GM23338 (cell line): ENCODE results near the gene HGFAC. TPM values are rescaled to one million over a fixed set of nuclear protein-coding genes. Genes with fewer than 3 reads are reported as not detected.

Experiments
- ATAC-seq: fragments of 200-7000 bp; cut with Tn5 transposase; 3 replicates; pipeline ENCODE4 v1.9.1; 2020
- DNase-seq: peaks from one replicate; pipeline ENCODE4 v3.0.0-alpha.2; 2015; ENCODE audit warnings: low spot score
- H2AFZ ChIP-seq: fragments of 200-600 bp; sonication (generic); 2 replicates; pipeline ENCODE4 v1.8.0; 2016; ENCODE audit warnings: antibody characterized with exemption, mild to moderate bottlenecking, moderate library complexity
- H3F3A ChIP-seq: fragments of 200-600 bp; sonication (generic); replicated peaks from 2 replicates; pipeline ENCODE4 v1.8.0; 2017; ENCODE audit warnings: antibody characterized with exemption, mixed run types, low read depth
- H3K27ac ChIP-seq: fragments of 200-600 bp; sonication (generic); 2 replicates; pipeline ENCODE4 v1.6.1; 2016; ENCODE audit warnings: low read depth
- H3K27me3 ChIP-seq: fragments of 200-600 bp; sonication (generic); 2 replicates; pipeline ENCODE4 v1.8.0; 2016; ENCODE audit warnings: mild to moderate bottlenecking, mixed run types, moderate library complexity; ENCODE audit not compliant: insufficient read depth
- H3K36me3 ChIP-seq: fragments of 200-600 bp; sonication (generic); 2 replicates; pipeline ENCODE4 v1.8.0; 2016; ENCODE audit warnings: mild to moderate bottlenecking; ENCODE audit not compliant: insufficient read depth
- H3K4me1 ChIP-seq: fragments of 200-600 bp; sonication (generic); 2 replicates; pipeline ENCODE4 v1.8.0; 2016; ENCODE audit warnings: mild to moderate bottlenecking, moderate library complexity; ENCODE audit not compliant: insufficient read depth
- H3K4me2 ChIP-seq: fragments of 200-600 bp; sonication (generic); 2 replicates; pipeline ENCODE4 v1.7.1; 2017; ENCODE audit warnings: mixed run types
- H3K4me3 ChIP-seq: fragments of 200-600 bp; sonication (generic); 2 replicates; pipeline ENCODE4 v1.6.1; 2016; ENCODE audit warnings: mixed run types
- H3K79me2 ChIP-seq: fragments of 200-600 bp; sonication (generic); replicated peaks from 2 replicates; pipeline ENCODE4 v1.8.0; 2017; ENCODE audit warnings: mild to moderate bottlenecking; ENCODE audit not compliant: insufficient read depth
- H3K9me2 ChIP-seq: fragments of 200-600 bp; sonication (generic); 2 replicates; pipeline ENCODE4 v1.8.0; 2017; ENCODE audit not compliant: insufficient read depth
- H4K20me1 ChIP-seq: fragments of 200-600 bp; sonication (generic); replicated peaks from 2 replicates; pipeline ENCODE4 v1.8.0; 2017; ENCODE audit warnings: mild to moderate bottlenecking; ENCODE audit not compliant: insufficient read depth
- H3K27ac Mint-ChIP-seq: 2 replicates; pipeline ENCODE4 v1.8.0; 2020; ENCODE audit warnings: inconsistent platforms, mild to moderate bottlenecking, moderate library complexity, mixed read lengths
- H3K27me3 Mint-ChIP-seq: 3 replicates; pipeline ENCODE4 v1.8.0; 2022; ENCODE audit warnings: low read depth, mild to moderate bottlenecking, moderate library complexity, mixed read lengths, inconsistent platforms; ENCODE audit not compliant: insufficient read depth, poor library complexity
- H3K36me3 Mint-ChIP-seq: 3 replicates; pipeline ENCODE4 v1.8.0; 2021; ENCODE audit warnings: low read depth, mild to moderate bottlenecking, inconsistent platforms, moderate library complexity, mixed read lengths
- H3K4me1 Mint-ChIP-seq: 3 replicates; pipeline ENCODE4 v1.8.0; 2020; ENCODE audit warnings: mild to moderate bottlenecking, inconsistent platforms, mixed read lengths
- H3K4me3 Mint-ChIP-seq: 3 replicates; pipeline ENCODE4 v1.8.0; 2021; ENCODE audit warnings: moderate library complexity, mild to moderate bottlenecking, inconsistent platforms, mixed read lengths
- H3K9me3 Mint-ChIP-seq: 3 replicates; pipeline ENCODE4 v1.8.0; 2020; ENCODE audit warnings: moderate library complexity, mild to moderate bottlenecking, inconsistent platforms, mixed read lengths
- CTCF ChIP-seq, 2 experiments: fragments of 200-600 bp in 1 of 2; sonication (generic) in 1 of 2; conservative IDR thresholded peaks; 2 replicates each; pipeline versions ENCODE4 v1.5.1 to v1.6.1; 2016 to 2017; ENCODE audit warnings: antibody characterized with exemption in 2 of 2, low read depth in 2 of 2, mild to moderate bottlenecking in 2 of 2, moderate library complexity in 1 of 2
- EZH2phosphoT487 ChIP-seq: fragments of 200-600 bp; sonication (generic); IDR thresholded peaks from one replicate; pipeline ENCODE4 v1.8.1; 2018; ENCODE audit warnings: antibody characterized with exemption; ENCODE audit not compliant: unreplicated experiment
- STAT1 ChIP-seq: IDR thresholded peaks from one replicate; pipeline ENCODE4 v1.6.1; 2016; ENCODE audit warnings: antibody characterized with exemption; ENCODE audit not compliant: unreplicated experiment
- ZNF114 ChIP-seq: fragments of 250-450 bp; sonication (Bioruptor Pico); IDR thresholded peaks from 2 replicates; pipeline ENCODE4 v1.5.0; 2020; ENCODE audit warnings: mild to moderate bottlenecking, moderate library complexity
- ZNF462 ChIP-seq: fragments of 250-450 bp; sonication (Bioruptor Pico); IDR thresholded peaks from 2 replicates; pipeline ENCODE4 v1.5.0; 2020; ENCODE audit warnings: mild to moderate bottlenecking, moderate library complexity
- polyA plus RNA-seq: library from polyadenylated mRNA; unstranded; fragments of >200 nt; fragmentation: Nextera tagmentation; extraction: Ambion mirVana; gene quantifications from 2 replicates; pipeline ENCODE4 v1.2.1, GENCODE V29; 2016
- total RNA-seq: library from RNA; depleted of rRNA; stranded (reverse); fragments of >200 nt; shearing (Covaris generic); gene quantifications from 2 replicates; pipeline ENCODE4 v1.2.3, GENCODE V29; 2014

HGFAC gene
- total and polyA plus RNA-seq, 2 experiments from 2014 or later: 0.94 TPM; not detected in 1

- H3K79me2 ChIP-seq: no peaks in the 10 kb centered on the region
- no peak overlapping the region for H3K4me3 ChIP-seq
- peak; percentile 10 for ATAC-seq
- H3K4me3 Mint-ChIP-seq: no peak overlapping the region
- no peak overlapping the region for H3K27ac ChIP-seq
- TF ChIP-seq STAT1: no peak
- TF ChIP-seq CTCF (conservative IDR thresholded peaks at IDR 0.05; ENCODE audit: low read depth in 2 of 2): no peak
- no peak for TF ChIP-seq EZH2phosphoT487
- no peak for TF ChIP-seq ZNF462 (CRISPR knock-in tag)
- no peak for TF ChIP-seq ZNF114 (CRISPR knock-in tag)
- H3K4me1 ChIP-seq: no peaks in the 10 kb centered on the region
- H2AFZ ChIP-seq: no peak overlapping the region
- H3K4me2 ChIP-seq: no peak overlapping the region
- no peak for DNase-seq
- no peaks in the 10 kb centered on the region for H3F3A ChIP-seq
- H3K36me3 Mint-ChIP-seq: no peaks in the 10 kb centered on the region
- H3K27me3 Mint-ChIP-seq: peaks cover 74% of the 10 kb centered on the region
- peaks cover 4% of the 10 kb centered on the region for H3K9me3 Mint-ChIP-seq
- peaks cover 86% of the 10 kb centered on the region for H3K27me3 ChIP-seq
- H3K36me3 ChIP-seq: no peaks in the 10 kb centered on the region
- no peak overlapping the region for H3K27ac Mint-ChIP-seq
- H4K20me1 ChIP-seq: no peaks in the 10 kb centered on the region; the same call in 1 of the 2 replicates
- H3K4me1 Mint-ChIP-seq: peaks cover 7% of the 10 kb centered on the region
- no peaks in the 10 kb centered on the region for H3K9me2 ChIP-seq
Observed at GRCh38 chr4:3494462-3494871, 52.7 kb downstream of the HGFAC start.
